Adrenal gland (tissue), 5 donors: ENCODE results near the gene FGF12.

ENCODE experiments used
- CTCF ChIP-seq, 6 experiments: fragments of 450-650 bp in 4 of 6; fragments of 200-600 bp in 2 of 6; sonication (generic) in 1 of 6; IDR thresholded peaks; 1 replicate in 5 of 6; 2 replicates in 1 of 6; pipeline versions ENCODE4 v1.5.1 to v1.8.0; 2016 to 2021; ENCODE audit warnings: antibody characterized with exemption in 6 of 6, mild to moderate bottlenecking in 2 of 6, moderate library complexity in 1 of 6
- POLR2A ChIP-seq, 2 donors: fragments of 450-650 bp; IDR thresholded peaks; one replicate each; pipeline ENCODE4 v1.6.1; 2017; ENCODE audit warnings: antibody characterized with exemption in 2 of 2, mild to moderate bottlenecking in 2 of 2, moderate library complexity in 1 of 2
- donor health status: DM: no; HTN: no; CAD: no.

GRCh38 chr3:192249516-192249915 is 477.8 kb downstream of the FGF12 start:
- no peak for TF ChIP-seq CTCF (IDR thresholded peaks at IDR 0.05)
- TF ChIP-seq POLR2A (IDR thresholded peaks at IDR 0.05), result no peak
